DMS79 treated with DMSO at 0.1 percent for 48 hours (cell line): ENCODE results near the gene CHSY3.

Experiments used
- DNase-seq: peaks from one replicate; lab custom pipeline; 2025; lab: John Stamatoyannopoulos, UW

CHSY3 gene

DNA sequence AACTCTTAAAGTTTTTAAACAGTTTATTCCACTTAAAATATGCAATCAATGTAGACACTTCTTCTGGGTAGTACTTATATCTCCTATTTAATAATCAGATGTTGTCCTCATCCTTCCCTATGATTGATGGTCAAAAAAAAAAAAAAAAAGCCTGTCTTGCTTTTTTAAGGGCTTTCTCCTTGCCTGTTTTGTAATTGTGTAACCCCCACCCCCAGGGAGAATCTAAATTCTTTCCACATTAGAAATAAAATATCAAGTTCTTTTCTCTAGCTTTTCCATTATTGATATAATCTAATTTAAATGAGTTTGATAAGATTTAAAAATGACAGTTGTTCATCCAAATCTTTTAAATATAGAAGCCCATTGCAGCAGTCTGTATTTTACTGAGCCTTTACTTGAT, 119.7 kb downstream of the CHSY3 start:
- no peak for DNase-seq

DNA sequence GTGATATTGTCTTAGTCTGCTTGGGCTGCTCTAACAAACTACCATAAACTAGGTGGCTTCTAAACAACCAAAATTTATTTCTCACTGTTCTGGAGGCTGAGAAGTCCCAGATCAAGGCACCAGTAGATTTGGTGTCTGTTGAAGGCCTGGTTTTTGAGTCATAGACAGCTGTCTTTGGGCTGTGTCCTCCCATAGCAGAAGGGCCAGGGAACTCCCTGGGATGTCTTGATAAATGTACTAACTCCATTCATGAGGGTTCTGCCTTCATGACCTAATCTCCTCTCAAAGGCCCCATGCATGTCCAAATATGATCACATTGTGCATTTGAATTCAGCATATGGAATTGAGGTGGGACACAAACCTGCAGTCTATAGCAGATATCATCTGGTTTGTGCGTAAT, 121.2 kb downstream of the CHSY3 start:
- DNase-seq, result no peak

DNA sequence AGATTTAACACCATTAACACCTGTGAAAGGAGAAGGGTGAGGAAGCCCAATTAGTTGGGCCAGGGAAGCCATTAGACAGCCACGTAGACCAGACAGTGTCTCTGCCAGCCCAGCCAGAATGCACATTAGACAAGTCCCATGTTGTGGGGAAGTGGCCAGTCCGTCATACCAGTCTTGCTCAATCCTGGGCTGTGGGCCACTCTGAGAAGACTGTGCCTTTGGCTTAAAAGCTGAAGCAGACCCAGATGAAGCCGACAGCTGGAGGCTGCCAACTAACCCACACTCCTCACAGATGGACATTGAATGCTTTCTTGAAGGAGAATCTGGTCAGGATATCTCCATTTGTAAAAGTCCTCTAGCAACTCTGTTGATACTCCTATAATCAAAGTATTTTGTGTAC, 128.5 kb downstream of the CHSY3 start:
- no peak for DNase-seq

DNA sequence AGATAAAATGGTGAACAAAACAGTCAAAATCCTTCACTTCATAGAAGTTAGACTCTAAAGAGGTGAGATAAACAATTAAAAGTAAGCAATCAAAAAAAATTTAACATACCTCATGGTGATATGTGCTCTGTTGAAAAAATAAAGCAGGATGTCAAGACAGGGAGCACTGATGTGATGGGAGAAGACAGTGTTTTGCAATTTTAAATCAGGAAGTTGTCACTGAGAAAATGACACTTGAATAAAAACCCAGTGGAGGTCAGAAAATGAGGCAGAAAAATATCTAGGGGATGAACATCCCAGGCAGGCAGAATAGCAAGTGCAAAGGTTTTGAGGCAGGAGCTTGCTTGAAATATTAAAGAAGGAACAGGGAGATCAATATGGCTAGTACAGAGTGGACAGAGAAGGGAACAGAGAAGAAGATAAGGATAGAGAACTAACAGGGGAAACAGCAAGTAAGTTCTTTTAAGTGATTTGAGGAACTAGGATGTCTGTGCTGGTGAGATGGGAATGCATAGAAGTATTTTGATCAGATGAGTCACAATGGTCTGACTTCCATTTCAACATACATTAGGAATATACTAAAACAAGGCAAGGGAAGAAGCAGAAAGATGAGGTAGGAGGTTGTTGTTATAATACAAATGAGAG, 130.4 kb downstream of the CHSY3 start:
- DNase-seq, result no peak

DNA sequence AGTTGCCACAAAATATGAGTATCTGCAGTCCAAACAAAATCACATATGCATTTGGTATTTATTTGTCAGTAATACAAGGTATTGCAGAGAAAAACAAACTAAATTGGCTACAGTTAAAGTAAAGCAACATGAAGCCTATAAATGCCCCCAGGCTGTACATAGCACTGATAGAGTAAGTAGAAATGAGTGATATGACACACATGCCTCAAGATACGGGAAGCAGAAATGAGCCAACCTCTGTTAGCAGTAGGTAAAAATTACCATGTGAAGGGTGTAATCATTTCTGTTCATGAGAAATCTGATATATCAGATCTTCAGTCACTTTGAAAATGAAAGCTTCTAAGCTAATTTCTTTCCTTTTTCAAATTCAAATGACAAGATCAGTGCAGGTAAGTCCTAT, 131.1 kb downstream of the CHSY3 start:
- DNase-seq, result no peak

DNA sequence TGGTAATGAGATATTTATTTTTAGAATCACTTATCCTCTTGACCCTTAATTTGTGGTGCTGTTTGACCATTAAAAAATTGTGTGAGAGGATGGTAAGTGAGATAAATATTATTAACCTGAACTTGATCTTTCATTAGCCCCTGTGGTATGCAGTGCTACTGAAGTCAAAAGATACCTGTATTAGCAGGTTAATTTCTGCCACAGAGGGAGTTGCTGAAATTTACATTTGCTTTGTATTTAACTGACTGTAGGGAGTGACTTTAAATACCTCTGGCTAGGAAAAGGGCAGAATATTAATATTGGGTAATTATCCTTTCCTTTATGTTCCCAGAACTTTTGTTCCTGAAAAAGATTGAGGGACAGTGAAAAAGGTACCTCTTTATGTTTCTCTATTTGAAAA, 133.6 kb downstream of the CHSY3 start:
- no peak for DNase-seq

DNA sequence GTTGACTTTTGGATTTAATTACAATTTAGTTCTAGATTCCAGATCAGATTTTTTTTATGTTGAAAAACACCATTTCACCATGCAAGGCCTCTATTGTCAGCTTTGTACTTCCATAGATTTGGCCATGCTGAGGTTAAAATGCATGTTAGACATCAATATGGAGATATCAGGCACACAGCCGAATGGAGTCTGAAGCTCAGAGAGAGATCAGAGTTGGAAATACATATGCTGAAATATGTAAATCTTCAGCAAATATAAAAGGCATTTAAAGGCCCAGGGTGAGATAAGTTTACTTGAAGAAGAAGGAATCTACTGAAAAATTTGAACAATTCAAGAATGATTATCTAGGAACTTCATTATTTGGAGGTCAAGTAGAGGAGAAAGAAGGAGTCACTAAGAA, 139.6 kb downstream of the CHSY3 start:
- no peak for DNase-seq

DNA sequence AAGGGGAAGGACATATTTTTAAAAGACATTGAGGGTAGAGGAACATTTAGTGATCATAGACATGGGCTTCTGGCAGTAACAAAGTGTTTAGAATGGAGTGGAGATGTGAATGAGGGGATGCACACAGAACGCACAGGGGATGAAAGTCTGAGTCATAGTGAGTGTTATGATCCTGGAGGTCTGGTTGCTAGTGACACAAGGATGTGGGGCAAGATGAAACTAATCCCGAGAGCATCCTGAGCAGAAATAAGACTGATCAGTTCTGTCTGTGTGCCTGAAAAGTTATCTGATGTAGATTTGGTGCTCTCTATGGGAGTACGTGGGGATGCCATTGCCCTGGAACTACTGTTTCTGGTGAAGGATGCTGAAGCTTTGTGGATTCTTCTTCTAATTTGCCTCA, 141.1 kb downstream of the CHSY3 start:
- DNase-seq, result no peak

DNA sequence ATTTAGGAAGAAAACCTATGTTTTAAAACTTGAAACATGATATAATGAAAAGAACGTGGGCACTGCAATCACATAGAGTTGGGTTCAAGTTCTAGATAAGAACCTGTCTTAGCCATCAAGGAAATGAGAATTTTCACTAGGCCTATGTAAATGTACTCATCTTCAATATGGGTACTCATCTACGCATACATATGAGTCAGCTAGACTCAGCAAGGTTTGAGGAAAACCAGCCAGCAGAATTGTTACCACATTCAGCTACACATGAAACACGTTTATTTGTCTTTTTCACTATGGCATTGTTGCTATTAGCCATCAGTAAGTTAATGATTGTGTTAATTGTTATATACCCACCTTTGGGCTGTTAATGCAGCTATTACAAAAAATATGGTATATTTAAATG, 146.3 kb downstream of the CHSY3 start:
- no peak for DNase-seq

DNA sequence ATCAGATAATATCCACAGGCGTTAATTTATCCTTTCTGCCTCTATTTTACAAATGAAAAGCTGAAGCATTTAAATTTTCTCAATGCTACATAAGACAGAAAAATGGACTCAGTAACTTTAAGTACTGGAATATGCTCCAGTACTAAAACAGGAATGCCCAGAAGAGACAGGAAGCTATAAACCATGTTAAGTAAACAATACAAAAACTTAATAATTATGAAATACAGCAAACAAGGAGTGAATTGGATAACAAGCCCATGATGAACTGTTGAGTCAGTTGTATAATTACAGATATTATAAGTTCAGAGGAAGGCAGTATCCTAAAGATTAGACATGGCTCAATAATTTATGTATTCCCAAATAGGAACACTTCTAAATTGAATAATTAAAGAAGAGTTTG, 148.5 kb downstream of the CHSY3 start:
- no peak for DNase-seq

DNA sequence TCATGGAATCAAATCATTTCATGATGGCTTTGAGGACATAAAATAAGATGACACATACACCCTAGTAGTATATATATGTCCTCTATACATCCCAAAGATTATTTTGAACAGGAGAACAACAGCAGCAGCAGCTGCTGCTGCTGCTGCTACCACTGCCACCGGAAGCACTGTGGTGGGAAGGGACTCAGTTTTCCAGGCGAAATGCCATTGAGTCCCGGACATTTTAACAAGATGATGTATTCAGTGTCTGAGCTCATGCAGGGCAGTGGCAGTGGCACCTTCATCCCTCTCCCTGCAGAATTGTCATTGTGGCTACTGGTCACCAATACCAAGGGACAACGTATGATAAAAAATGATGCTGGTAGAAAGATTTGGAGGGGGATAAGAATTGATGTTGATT, 151.3 kb downstream of the CHSY3 start:
- no peak for DNase-seq

DNA sequence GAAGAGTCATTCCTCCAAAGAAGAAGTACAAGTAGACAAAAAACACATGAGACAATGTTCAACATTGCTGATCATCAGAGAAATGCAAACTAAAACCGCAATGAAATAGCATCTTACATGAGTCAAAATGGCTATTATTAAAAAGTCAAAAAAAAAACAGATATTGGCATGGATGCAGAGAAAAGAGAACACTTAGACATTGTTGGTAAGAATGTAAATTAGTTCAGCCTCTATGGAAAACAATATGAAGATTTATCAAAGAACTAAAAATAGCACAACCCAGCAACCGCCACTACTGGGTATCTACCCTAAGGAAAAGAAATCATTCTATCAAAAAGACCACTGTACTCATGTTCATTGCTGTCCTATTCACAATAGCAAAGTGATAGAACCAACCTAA, 157.5 kb downstream of the CHSY3 start:
- DNase-seq, result no peak

DNA sequence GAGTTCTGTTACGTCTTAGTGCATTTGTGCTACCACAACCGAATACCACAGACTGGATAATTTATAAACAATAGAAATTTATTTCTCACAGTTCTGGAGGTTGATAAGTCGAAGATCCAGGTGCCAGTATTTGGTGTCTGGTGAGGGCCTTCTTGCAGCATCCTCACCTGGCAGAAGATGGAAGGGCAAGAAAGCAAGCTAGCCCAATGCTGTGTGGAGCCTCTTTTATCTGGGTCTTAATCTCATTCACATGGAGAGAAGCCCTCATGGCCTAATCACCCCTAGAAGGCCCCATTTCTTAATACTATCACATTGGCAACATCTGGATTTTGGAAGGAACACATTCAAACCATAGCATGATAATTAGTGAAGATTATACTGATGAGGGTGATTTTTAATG, 159.3 kb downstream of the CHSY3 start:
- no peak for DNase-seq

DNA sequence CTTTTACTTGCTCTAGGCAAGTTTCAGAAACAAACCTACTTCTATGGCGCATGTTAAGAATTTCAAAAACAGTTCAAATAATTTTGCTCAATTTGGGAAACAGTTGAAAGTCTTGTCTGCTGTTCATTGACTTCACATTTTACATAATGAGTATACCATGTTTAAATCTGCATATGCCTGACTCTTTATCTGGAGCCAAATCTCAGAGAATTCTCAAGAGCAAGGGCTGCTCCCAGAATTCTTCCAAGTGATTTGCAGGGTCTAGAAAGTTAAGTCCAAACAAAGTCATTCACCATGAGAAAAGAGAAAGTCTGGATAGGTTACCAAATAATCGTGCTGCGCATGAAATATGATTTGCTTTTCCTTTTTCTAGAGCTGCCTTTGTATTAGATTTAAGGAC, 160.2 kb downstream of the CHSY3 start:
- DNase-seq, result no peak

DNA sequence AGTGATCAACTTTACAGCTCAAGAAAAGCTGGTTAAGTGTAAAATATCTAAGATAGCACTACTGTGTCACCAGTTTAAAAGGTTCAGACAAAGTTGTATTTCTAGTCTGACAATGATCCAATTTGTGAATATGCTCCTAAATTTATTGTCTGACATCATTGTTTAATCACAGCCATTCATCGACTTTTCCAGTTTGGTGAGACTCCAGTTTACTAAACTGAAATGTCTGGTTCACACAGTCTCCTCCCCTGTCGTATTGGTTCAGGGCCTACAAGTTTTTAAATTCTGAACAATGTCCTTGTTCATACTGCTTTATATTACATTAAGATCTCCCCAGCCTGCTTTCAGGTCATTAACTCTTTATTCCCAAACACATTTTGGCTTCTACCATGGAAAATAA, 161.4 kb downstream of the CHSY3 start:
- DNase-seq, result no peak

DNA sequence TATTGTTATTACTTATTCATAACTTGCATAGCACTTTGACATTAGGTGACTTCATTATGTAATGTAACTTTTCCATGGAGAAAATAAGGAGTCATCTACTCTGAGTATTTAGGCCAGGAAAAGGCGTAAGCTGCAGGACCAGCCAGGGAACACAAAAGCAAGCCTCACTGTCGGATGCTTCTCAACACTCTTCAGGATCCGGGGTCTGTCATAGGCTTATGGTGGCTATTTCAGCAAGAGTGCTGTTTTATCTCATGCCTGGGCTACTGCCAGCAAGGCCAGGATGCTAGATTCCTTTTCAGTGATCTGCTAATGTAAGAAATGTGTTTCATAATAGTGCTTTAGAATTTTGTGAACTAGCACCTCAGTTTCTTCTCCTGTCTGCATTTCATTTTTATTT, 162.4 kb downstream of the CHSY3 start:
- DNase-seq, result no peak

DNA sequence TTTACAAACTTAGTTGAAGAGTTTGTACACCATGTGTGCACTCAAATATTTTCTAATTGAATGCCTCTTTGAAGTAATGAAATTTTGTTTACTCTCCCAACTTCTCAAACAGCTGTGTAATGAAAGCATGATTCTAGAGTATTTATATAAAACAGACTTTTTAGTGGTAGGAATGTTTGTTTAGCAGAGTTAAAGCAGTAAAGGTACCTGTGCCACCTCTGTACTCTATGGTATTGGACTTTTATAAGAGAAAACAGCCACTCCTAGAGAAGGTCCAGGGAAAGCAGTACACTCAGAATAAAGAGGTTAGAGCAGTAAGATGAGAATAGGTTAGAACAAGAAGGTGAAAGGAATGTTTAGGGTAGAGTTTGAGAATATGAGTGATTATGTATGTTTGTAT, 163.1 kb downstream of the CHSY3 start:
- no peak for DNase-seq

DNA sequence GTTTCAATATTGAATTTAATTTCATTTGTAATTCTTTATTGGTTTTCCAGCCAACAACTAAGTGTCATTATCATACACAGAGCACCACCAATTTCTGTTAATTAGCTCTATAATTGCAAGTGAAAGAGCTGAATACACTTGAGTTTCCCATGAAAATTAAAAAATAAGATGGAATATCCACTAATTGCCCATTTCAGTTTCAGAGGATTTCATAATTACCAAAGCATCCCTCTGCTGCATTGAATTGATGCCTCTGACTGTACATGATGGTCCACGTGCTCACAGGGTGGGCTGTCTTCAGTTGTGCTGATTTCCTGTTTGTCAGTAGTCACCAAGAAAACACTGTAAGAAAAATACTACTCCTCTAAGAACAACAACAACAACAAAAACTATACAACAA, 163.8 kb downstream of the CHSY3 start:
- DNase-seq, result no peak

DNA sequence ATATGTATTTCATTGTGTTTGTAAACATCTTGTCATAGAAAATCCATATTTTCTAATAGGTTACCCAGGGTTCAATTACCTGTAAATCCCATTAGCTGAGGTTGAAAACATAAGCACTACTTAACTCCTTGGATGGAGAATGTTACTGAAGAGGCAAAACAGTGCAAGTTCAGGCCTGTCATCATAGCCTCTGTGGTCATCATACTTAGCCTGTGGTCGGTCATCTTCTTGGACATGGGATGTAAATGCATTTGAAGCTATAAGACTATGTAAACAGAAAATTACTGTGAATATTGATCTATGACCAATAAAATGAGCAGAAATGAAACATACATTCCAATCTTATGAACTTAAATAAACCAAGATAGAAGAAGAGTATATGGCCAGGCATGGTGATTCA, 164.7 kb downstream of the CHSY3 start:
- DNase-seq, result no peak

DNA sequence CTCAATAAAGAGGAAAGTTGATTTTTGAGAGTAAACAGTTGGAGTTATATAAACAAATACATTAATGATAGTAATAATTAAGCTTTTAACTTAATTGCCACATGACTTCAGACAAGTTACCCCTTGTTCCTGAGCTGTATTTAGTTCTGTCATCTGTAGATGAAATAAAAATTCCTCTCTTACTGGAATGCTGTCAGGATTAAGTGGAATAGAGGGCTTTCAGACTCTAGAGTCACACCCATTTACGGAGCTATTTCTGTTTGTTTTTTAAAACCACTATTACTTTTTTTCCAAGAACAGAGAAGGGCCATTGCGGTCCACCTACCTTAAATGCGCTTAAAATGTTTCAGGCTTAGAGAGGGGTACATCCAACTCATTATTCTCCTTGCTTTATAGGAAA, 170.6 kb downstream of the CHSY3 start:
- DNase-seq, result no peak

DNA sequence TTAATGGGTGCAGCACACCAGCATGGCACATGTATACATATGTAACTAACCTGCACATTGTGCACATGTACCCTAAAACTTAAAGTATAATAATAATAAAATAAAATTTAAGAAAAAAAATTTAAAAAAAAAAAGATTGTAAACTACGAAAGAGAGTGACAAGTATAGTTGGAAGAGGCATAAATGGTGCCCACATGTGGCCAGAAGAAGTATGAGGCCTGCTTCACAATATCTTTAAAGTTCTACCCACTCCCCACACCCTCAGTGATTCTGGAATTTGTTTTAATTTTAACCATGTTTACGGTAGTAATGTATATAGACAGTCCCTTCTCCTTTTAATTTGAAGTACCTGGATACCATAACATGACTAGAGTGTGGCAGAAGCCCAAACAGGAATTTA, 172.7 kb downstream of the CHSY3 start:
- no peak for DNase-seq

DNA sequence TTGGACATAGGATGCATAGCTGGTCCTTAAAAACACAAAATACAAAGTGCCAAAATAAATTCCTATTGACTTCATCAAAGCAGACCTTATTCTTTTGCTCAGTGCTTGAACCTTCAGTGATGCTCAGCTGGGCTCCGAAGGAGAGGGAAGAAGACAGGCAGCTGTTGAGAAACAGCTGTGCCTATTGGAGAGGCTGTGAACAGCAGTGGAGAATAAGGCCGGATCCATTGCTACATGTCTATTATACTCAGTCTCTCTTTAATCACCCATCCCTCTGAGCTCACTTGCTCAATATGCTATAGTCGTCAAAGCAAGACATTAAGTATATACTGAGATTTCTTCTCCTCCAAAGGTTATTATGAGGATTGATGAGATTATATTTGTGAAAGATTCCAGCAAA, 174.4 kb downstream of the CHSY3 start:
- DNase-seq, result no peak

DNA sequence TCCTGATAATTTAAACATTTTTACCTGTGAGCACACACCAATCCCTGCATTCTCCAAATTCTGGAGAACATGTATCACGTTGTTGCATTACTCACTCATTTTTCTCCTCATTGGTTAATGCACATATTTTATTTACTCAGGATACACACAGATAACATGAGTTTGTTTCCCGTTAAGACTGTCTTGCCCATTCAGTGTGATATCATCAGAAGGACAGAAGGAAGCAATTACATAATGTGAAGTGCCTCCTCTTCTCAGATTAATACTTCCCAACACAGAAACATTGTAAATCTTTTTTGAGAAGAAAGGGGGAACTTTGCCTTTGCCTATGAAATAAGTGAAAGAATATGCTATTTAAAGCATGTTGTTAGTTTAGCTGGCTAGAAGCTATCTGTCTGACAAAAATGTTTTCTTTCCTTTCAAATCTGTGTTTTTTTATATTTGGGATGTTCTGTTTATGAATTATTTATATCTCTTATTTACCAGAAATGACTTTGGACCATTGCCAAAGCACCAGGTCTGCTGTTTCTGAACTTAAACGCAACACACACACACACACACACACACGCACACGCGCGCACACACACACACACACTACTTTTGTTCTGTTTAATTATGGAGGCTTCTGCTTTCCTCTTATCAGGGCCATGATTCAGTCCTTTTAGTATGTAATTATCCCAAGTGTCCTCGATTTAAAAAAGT, 186.5 kb downstream of the CHSY3 start:
- DNase-seq, result no peak

DNA sequence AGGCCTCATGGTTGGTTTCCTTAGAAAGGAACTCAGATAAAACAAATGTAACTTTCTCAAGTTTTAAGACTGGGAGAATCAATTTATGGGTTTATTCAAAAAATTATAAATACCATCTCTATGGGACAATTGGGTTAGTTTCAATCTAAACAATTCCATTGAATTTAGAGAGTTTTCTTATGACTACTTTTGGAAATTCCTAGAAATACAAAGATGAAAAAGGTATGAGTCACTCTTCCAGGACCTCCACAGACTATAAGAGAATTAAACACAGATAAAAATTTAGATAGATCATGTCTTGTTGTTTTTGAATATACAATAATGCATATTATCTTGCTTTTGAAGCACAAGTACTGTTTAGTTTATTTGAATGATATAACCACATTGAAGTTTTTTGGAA, 188.7 kb downstream of the CHSY3 start:
- DNase-seq, result no peak
